ENCODE measurements around the gene BMP7.
"Not testable (repeated sequence)": the region's sequence is repeated elsewhere in the genome, so short reads cannot be mapped to it uniquely, and the experiment has no call there.

Gene BMP7

DNA sequence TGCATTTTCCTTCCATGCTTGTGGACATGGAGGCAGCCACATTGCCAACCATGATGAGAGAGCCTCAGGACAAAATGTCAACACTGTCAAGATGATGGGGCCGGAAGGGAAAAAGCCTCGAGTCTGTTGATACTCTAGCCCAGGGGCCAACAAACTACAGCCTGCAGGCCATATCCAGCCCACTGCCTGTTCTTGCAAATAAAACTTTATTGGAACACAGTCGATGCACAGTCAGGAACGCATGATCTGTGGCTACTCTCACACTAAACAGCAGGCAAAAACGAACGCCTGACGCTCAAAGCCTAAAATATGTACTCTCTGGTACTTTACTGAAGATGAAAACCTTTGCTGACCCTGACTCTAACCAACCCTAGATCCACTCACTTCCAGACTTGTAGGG lies 72.3 kb downstream of the BMP7 start:
- H4K91ac ChIP-seq (ENCODE audit: low read length) = no peak overlapping the region
- H3K27me3 ChIP-seq (ENCODE audit: control insufficient read depth in 1 of 2, insufficient read depth in 1 of 2, low read length in 2 of 2) = peaks cover 41 to 46% of the 10 kb centered on the region in 2 experiments
- H4K8ac ChIP-seq (ENCODE audit: low read length) = no peak overlapping the region
- no peak overlapping the region for H3K4ac ChIP-seq (ENCODE audit: low read depth in 1 of 2, low read length in 2 of 2)
- WGBS = 92% methylated on average over 7 of the region's 7 CpGs
- H2AK5ac ChIP-seq (ENCODE audit: low read length, severe bottlenecking) = no peak overlapping the region
- no peak overlapping the region for H3K4me3 ChIP-seq (ENCODE audit: insufficient read depth in 1 of 2, low read depth in 1 of 2, low read length in 2 of 2)
- no peak for DNase-seq
- H3K14ac ChIP-seq (ENCODE audit: low read length in 2 of 2) = no peak overlapping the region
- H2BK12ac ChIP-seq (ENCODE audit: low read length in 2 of 2) = no peak overlapping the region
- peaks cover 17% of the 10 kb centered on the region for H3K4me1 ChIP-seq (ENCODE audit: control insufficient read depth, insufficient read depth, low read depth, low read length)
- H2AFZ ChIP-seq (ENCODE audit: low read depth, low read length) = no peak overlapping the region
- H3K4me2 ChIP-seq (ENCODE audit: low read length, poor library complexity, severe bottlenecking) = no peak overlapping the region
- H3K36me3 ChIP-seq (ENCODE audit: control insufficient read depth in 1 of 2, insufficient read depth in 2 of 2, low read depth in 1 of 2, low read length in 2 of 2) = no peaks in the 10 kb centered on the region
- no peak overlapping the region for H3K18ac ChIP-seq (ENCODE audit: low read depth in 1 of 2, low read length in 2 of 2)
- H3K27ac ChIP-seq (ENCODE audit: low read length, poor library complexity, severe bottlenecking) = no peak overlapping the region
- H3K23ac ChIP-seq (ENCODE audit: low read length in 2 of 2) = no peak overlapping the region
- H2BK15ac ChIP-seq (ENCODE audit: low read depth, poor library complexity, severe bottlenecking) = no peak overlapping the region
- H2BK5ac ChIP-seq (ENCODE audit: low read depth, low read length, poor library complexity, severe bottlenecking) = no peak overlapping the region
- H3K79me1 ChIP-seq (replicated peaks; ENCODE audit: low read length, poor library complexity, severe bottlenecking) = no peaks in the 10 kb centered on the region
- no peak overlapping the region for H3K9ac ChIP-seq (ENCODE audit: low read length)
- no peaks in the 10 kb centered on the region for H3K9me3 ChIP-seq (ENCODE audit: control insufficient read depth, low read length)
- H2BK120ac ChIP-seq (ENCODE audit: low read depth, low read length) = no peak overlapping the region

DNA sequence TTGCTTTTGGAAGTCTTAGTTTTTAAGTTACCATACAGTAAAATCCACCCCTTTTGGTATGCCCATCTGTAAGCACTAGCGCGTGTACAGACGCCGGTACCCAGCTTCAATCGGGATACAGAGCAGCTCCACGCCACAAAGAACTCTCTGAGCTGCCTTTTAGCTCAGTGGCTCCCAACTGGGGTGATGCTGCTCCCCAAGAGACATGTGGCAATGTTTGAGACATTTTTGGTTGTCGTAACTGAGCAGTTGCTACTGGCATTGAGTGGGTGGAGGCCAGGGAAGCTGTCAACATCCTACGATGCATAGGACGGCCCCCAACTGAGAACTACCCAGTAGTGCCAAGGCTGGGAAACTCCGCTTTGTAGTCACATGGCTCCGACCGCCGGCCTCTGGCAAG lies 73.3 kb downstream of the BMP7 start:
- Histone ChIP-seq H3K4me3 (ENCODE audit: insufficient read depth in 1 of 2, low read depth in 1 of 2, low read length in 2 of 2) (no peak overlapping the region), H4K8ac (ENCODE audit: low read length) (no peak overlapping the region), H3K27ac (ENCODE audit: low read length, poor library complexity, severe bottlenecking) (no peak overlapping the region), H3K23ac (ENCODE audit: low read length in 2 of 2) (no peak overlapping the region), H3K4me1 (ENCODE audit: control insufficient read depth, insufficient read depth, low read depth, low read length) (peaks cover 8% of the 10 kb centered on the region), H2BK120ac (ENCODE audit: low read depth, low read length) (no peak overlapping the region), H3K9ac (ENCODE audit: low read length) (no peak overlapping the region), H3K36me3 (ENCODE audit: control insufficient read depth in 1 of 2, insufficient read depth in 2 of 2, low read depth in 1 of 2, low read length in 2 of 2) (no peaks in the 10 kb centered on the region), H2BK15ac (ENCODE audit: low read depth, poor library complexity, severe bottlenecking) (no peak overlapping the region), H3K27me3 (ENCODE audit: control insufficient read depth in 1 of 2, insufficient read depth in 1 of 2, low read length in 2 of 2) (peaks cover 34 to 37% of the 10 kb centered on the region in 2 experiments), H2AFZ (ENCODE audit: low read depth, low read length) (no peak overlapping the region), H4K91ac (ENCODE audit: low read length) (no peak overlapping the region), H3K14ac (ENCODE audit: low read length in 2 of 2) (no peak overlapping the region), H3K18ac (ENCODE audit: low read depth in 1 of 2, low read length in 2 of 2) (no peak overlapping the region), H2BK5ac (ENCODE audit: low read depth, low read length, poor library complexity, severe bottlenecking) (no peak overlapping the region), H2BK12ac (ENCODE audit: low read length in 2 of 2) (no peak overlapping the region), H3K4me2 (ENCODE audit: low read length, poor library complexity, severe bottlenecking) (no peak overlapping the region), H3K79me1 (replicated peaks; ENCODE audit: low read length, poor library complexity, severe bottlenecking) (no peaks in the 10 kb centered on the region), H3K4ac (ENCODE audit: low read depth in 1 of 2, low read length in 2 of 2) (no peak overlapping the region), H2AK5ac (ENCODE audit: low read length, severe bottlenecking) (no peak overlapping the region), H3K9me3 (ENCODE audit: control insufficient read depth, low read length) (no peaks in the 10 kb centered on the region)
- WGBS = 88% methylated on average over 13 of the region's 13 CpGs
- no peak for DNase-seq

DNA sequence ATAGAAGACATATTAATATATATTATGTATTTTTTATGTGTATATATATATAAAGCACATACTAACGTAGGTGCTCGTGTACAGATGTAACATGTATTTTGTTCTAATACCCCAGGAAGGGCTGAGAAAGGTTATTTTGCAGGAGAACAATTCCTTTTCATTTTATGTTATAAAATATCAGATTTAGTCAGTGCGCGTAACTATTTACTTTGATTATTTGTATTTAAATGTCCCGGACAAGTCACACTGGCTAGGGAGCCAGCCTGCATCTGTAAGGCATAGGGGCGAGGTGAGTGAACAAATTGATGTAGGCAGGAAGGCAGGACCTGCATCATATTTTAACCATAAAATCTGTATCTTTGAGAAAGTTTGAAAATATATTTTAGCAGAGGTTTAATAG lies 74.1 kb downstream of the BMP7 start:
- no peak overlapping the region for H3K23ac ChIP-seq (ENCODE audit: low read length in 2 of 2)
- DNase-seq = no peak
- H3K79me1 ChIP-seq (replicated peaks; ENCODE audit: low read length, poor library complexity, severe bottlenecking) = no peaks in the 10 kb centered on the region
- no peak overlapping the region for H2BK12ac ChIP-seq (ENCODE audit: low read length in 2 of 2)
- H3K4me1 ChIP-seq (ENCODE audit: control insufficient read depth, insufficient read depth, low read depth, low read length) = peaks cover 2% of the 10 kb centered on the region
- H4K8ac ChIP-seq (ENCODE audit: low read length) = no peak overlapping the region
- H3K4ac ChIP-seq (ENCODE audit: low read depth in 1 of 2, low read length in 2 of 2) = no peak overlapping the region
- no peak overlapping the region for H2BK15ac ChIP-seq (ENCODE audit: low read depth, poor library complexity, severe bottlenecking)
- no peak overlapping the region for H3K18ac ChIP-seq (ENCODE audit: low read depth in 1 of 2, low read length in 2 of 2)
- WGBS = 83% methylated on average over 1 of the region's 6 CpGs
- H3K27me3 ChIP-seq (ENCODE audit: control insufficient read depth in 1 of 2, insufficient read depth in 1 of 2, low read length in 2 of 2) = peaks cover 27 to 36% of the 10 kb centered on the region in 2 experiments
- no peaks in the 10 kb centered on the region for H3K36me3 ChIP-seq (ENCODE audit: control insufficient read depth in 1 of 2, insufficient read depth in 2 of 2, low read depth in 1 of 2, low read length in 2 of 2)
- H3K14ac ChIP-seq (ENCODE audit: low read length in 2 of 2) = no peak overlapping the region
- no peak overlapping the region for H2AFZ ChIP-seq (ENCODE audit: low read depth, low read length)
- H3K4me3 ChIP-seq (ENCODE audit: insufficient read depth in 1 of 2, low read depth in 1 of 2, low read length in 2 of 2) = no peak overlapping the region
- no peak overlapping the region for H3K9ac ChIP-seq (ENCODE audit: low read length)
- H2BK5ac ChIP-seq (ENCODE audit: low read depth, low read length, poor library complexity, severe bottlenecking) = no peak overlapping the region
- H3K9me3 ChIP-seq (ENCODE audit: control insufficient read depth, low read length) = no peaks in the 10 kb centered on the region
- no peak overlapping the region for H3K4me2 ChIP-seq (ENCODE audit: low read length, poor library complexity, severe bottlenecking)
- no peak overlapping the region for H3K27ac ChIP-seq (ENCODE audit: low read length, poor library complexity, severe bottlenecking)
- H4K91ac ChIP-seq (ENCODE audit: low read length) = no peak overlapping the region
- H2AK5ac ChIP-seq (ENCODE audit: low read length, severe bottlenecking) = no peak overlapping the region
- H2BK120ac ChIP-seq (ENCODE audit: low read depth, low read length) = no peak overlapping the region

DNA sequence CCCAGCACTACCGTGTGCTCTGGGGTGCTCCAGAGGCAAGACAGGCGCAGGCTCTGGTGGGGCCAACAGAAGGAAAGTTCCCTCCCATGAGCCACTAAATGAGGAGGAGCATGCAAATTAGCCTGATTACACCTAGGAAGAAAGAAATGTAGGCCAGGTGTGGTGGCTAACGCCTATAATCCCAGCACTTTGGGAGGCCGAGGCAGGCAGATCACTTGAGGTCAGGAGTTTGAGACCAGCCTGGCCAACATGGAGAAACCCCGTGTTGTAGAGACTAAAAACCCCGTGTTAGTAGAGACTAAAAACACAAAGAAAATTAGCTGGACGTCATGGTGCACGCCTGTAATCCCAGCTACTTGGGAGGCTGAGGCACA lies 75.2 kb downstream of the BMP7 start:
- DNase-seq; H3K9me3 ChIP-seq (ENCODE audit: control insufficient read depth, low read length); H3K23ac ChIP-seq (ENCODE audit: low read length in 2 of 2); H2BK5ac ChIP-seq (ENCODE audit: low read depth, low read length, poor library complexity, severe bottlenecking); H4K91ac ChIP-seq (ENCODE audit: low read length); H2AK5ac ChIP-seq (ENCODE audit: low read length, severe bottlenecking); H3K14ac ChIP-seq (ENCODE audit: low read length in 2 of 2); H2BK15ac ChIP-seq (ENCODE audit: low read depth, poor library complexity, severe bottlenecking); H4K8ac ChIP-seq (ENCODE audit: low read length); H3K36me3 ChIP-seq (ENCODE audit: control insufficient read depth in 1 of 2, insufficient read depth in 2 of 2, low read depth in 1 of 2, low read length in 2 of 2); H3K18ac ChIP-seq (ENCODE audit: low read depth in 1 of 2, low read length in 2 of 2); H2AFZ ChIP-seq (ENCODE audit: low read depth, low read length); H3K4me2 ChIP-seq (ENCODE audit: low read length, poor library complexity, severe bottlenecking); H3K4me1 ChIP-seq (ENCODE audit: control insufficient read depth, insufficient read depth, low read depth, low read length); H3K79me1 ChIP-seq (replicated peaks; ENCODE audit: low read length, poor library complexity, severe bottlenecking); H2BK120ac ChIP-seq (ENCODE audit: low read depth, low read length); H3K9ac ChIP-seq (ENCODE audit: low read length); H3K4me3 ChIP-seq (ENCODE audit: insufficient read depth in 1 of 2, low read depth in 1 of 2, low read length in 2 of 2); H3K4ac ChIP-seq (ENCODE audit: low read depth in 1 of 2, low read length in 2 of 2); H3K27ac ChIP-seq (ENCODE audit: low read length, poor library complexity, severe bottlenecking); H2BK12ac ChIP-seq (ENCODE audit: low read length in 2 of 2): not testable (repeated sequence)
- WGBS = 84% methylated on average over 8 of the region's 8 CpGs
- peaks cover 25 to 42% of the 10 kb centered on the region in 2 experiments for H3K27me3 ChIP-seq (ENCODE audit: control insufficient read depth in 1 of 2, insufficient read depth in 1 of 2, low read length in 2 of 2)
